GM18870 (cell line): ENCODE results near the gene CLDND2.
A peak's percentile ranks its signal among the peaks of the same experiment; 100 is the strongest.

ENCODE experiments used
- ATAC-seq: cut with Tn5 transposase; IDR thresholded peaks from one replicate; pipeline ENCODE4 v1.9.1; 2021; ENCODE audit warnings: moderate library complexity; ENCODE audit not compliant: unreplicated experiment

Gene CLDND2

GRCh38 chr19:51354742-51355148 is 14.1 kb downstream of the CLDND2 start:
- no peak for ATAC-seq

GRCh38 chr19:51354103-51354741 is 14.6 kb downstream of the CLDND2 start:
- ATAC-seq = no peak

GRCh38 chr19:51352783-51353360 is 15.9 kb downstream of the CLDND2 start:
- no peak for ATAC-seq

GRCh38 chr19:51351266-51351990 is 17.4 kb downstream of the CLDND2 start:
- ATAC-seq = no peak

- ATAC-seq = no peak
These were observed 21.4 kb downstream of the CLDND2 start for GRCh38 chr19:51347209-51347928.

- no peak for ATAC-seq
These were observed 22.1 kb downstream of the CLDND2 start for GRCh38 chr19:51346742-51347141.

- ATAC-seq = no peak
These were observed 23.7 kb downstream of the CLDND2 start for GRCh38 chr19:51345076-51345620.

GRCh38 chr19:51342631-51343569 is 25.9 kb downstream of the CLDND2 start:
- no peak for ATAC-seq

- ATAC-seq = no peak
These were observed 26.7 kb downstream of the CLDND2 start, which contains the start of gene VSIG10L for GRCh38 chr19:51341976-51342580. Gene VSIG10L (minus strand): TSS chr19:51342139. CDS start chr19:51342124, 15 bp downstream.

- ATAC-seq = no peak
These were observed 27.7 kb downstream of the CLDND2 start for GRCh38 chr19:51341066-51341465.

GRCh38 chr19:51339687-51340656 is 28.8 kb downstream of the CLDND2 start:
- no peak for ATAC-seq

- ATAC-seq = no peak
These were observed 29.5 kb downstream of the CLDND2 start for GRCh38 chr19:51339313-51339686.

GRCh38 chr19:51338563-51339312 is 30.1 kb downstream of the CLDND2 start:
- ATAC-seq = peak; percentile 42

- ATAC-seq = no peak
These were observed 30.8 kb downstream of the CLDND2 start for GRCh38 chr19:51337861-51338562.

- no peak for ATAC-seq
These were observed 31.5 kb downstream of the CLDND2 start for GRCh38 chr19:51337141-51337860.

GRCh38 chr19:51333836-51334460 is 34.9 kb downstream of the CLDND2 start:
- no peak for ATAC-seq
